IMR-90 (cell line): ENCODE data around the gene GABBR2. TPM values are rescaled to one million over a fixed set of nuclear protein-coding genes. Genes with fewer than 3 reads are reported as not detected.

Source experiments
- ATAC-seq: fragments of 200-7000 bp; cut with Tn5 transposase; 2 replicates; pipeline ENCODE4 v1.9.1; 2020; ENCODE audit warnings: low read depth, mild to moderate bottlenecking, moderate library complexity
- BruUV-seq: library from RNA; stranded (reverse); fragments of 400-500 nt; replicated peaks from 2 replicates; lab custom pipeline; 2021; lab: Mats Ljungman, UMichigan
- CTCF ChIA-PET: fragments of 300-600 bp; formaldehyde crosslinking; extraction: SDS; loops from one replicate; lab custom pipeline; 2021; ENCODE audit warnings: antibody characterized with exemption; lab: Yijun Ruan, JAX
- POLR2A ChIA-PET: fragments of 300-600 bp; sonication (Branson Sonifier 250); formaldehyde crosslinking; loops from one replicate; lab custom pipeline; 2022; ENCODE audit warnings: antibody characterized with exemption; ENCODE audit not compliant: unreplicated experiment; lab: Charles Lee
- DNase-seq: peaks from one replicate; pipeline ENCODE4 v3.0.0; 2013
- H2AFZ ChIP-seq: replicated peaks from 2 replicates; pipeline ENCODE3; 2013; ENCODE audit warnings: low read length, mild to moderate bottlenecking; ENCODE audit not compliant: poor library complexity
- H2AK5ac ChIP-seq: 2 replicates; pipeline ENCODE4 v1.6.1; 2013; ENCODE audit warnings: low read depth, low read length, inconsistent platforms
- H2AK9ac ChIP-seq: replicated peaks from 2 replicates; pipeline ENCODE3; 2013; ENCODE audit warnings: mild to moderate bottlenecking, low read depth, low read length, moderate library complexity; ENCODE audit not compliant: poor library complexity
- H2BK120ac ChIP-seq: 2 replicates; pipeline ENCODE4 v1.6.1; 2013; ENCODE audit warnings: low read depth, low read length, inconsistent platforms
- H2BK15ac ChIP-seq: 3 replicates; pipeline ENCODE4 v1.6.1; 2013; ENCODE audit warnings: low read depth, low read length, inconsistent platforms
- H2BK20ac ChIP-seq: 2 replicates; pipeline ENCODE4 v1.6.1; 2013; ENCODE audit warnings: low read depth, mild to moderate bottlenecking, inconsistent platforms, low read length, moderate library complexity
- H2BK5ac ChIP-seq: 2 replicates; pipeline ENCODE4 v1.6.1; 2013; ENCODE audit warnings: mild to moderate bottlenecking, low read depth, low read length, inconsistent platforms; ENCODE audit not compliant: poor library complexity, severe bottlenecking
- H3K14ac ChIP-seq: replicated peaks from 2 replicates; pipeline ENCODE4 v1.6.1; 2013; ENCODE audit warnings: low read depth, low read length, inconsistent platforms
- H3K18ac ChIP-seq: 2 replicates; pipeline ENCODE4 v1.6.1; 2013; ENCODE audit warnings: low read depth, low read length, control low read depth
- H3K23ac ChIP-seq: 2 replicates; pipeline ENCODE4 v1.6.1; 2013; ENCODE audit warnings: low read depth, low read length, inconsistent platforms
- H3K27ac ChIP-seq: 2 replicates; pipeline ENCODE4 v1.5.1; 2013; ENCODE audit warnings: mild to moderate bottlenecking, control low read depth, low read length; ENCODE audit not compliant: insufficient read depth
- H3K27me3 ChIP-seq: 2 replicates; pipeline ENCODE4 v1.6.1; 2013; ENCODE audit warnings: low read length; ENCODE audit not compliant: control insufficient read depth, insufficient read depth
- H3K36me3 ChIP-seq: 2 replicates; pipeline ENCODE4 v1.6.1; 2013; ENCODE audit warnings: low read length, mixed read lengths; ENCODE audit not compliant: control insufficient read depth, insufficient read depth
- H3K4ac ChIP-seq: 2 replicates; pipeline ENCODE4 v1.6.1; 2013; ENCODE audit warnings: low read depth, low read length, inconsistent platforms
- H3K4me1 ChIP-seq: 2 replicates; pipeline ENCODE4 v1.6.1; 2013; ENCODE audit warnings: low read length, mixed read lengths; ENCODE audit not compliant: control insufficient read depth, insufficient read depth
- H3K4me2 ChIP-seq: 2 replicates; pipeline ENCODE4 v1.6.1; 2013; ENCODE audit warnings: low read depth, mild to moderate bottlenecking, control low read depth, low read length, moderate library complexity
- H3K4me3 ChIP-seq: 2 replicates; pipeline ENCODE4 v1.5.1; 2013; ENCODE audit warnings: low read depth, mild to moderate bottlenecking, control low read depth, low read length, moderate library complexity; ENCODE audit not compliant: insufficient read depth
- H3K56ac ChIP-seq: 2 replicates; pipeline ENCODE4 v1.6.1; 2013; ENCODE audit warnings: low read length, inconsistent platforms; ENCODE audit not compliant: insufficient read depth; ENCODE audit errors: extremely low read depth
- H3K79me1 ChIP-seq, 2 experiments: 2 replicates each; pipeline ENCODE4 v1.6.1; 2013; ENCODE audit warnings: low read length in 2 of 2, inconsistent platforms in 1 of 2, low read depth in 1 of 2
- H3K9ac ChIP-seq: 2 replicates; pipeline ENCODE4 v1.6.1; 2013; ENCODE audit warnings: low read depth, low read length, control low read depth
- H3K9me1 ChIP-seq: 2 replicates; pipeline ENCODE4 v1.6.1; 2013; ENCODE audit warnings: low read length, inconsistent platforms; ENCODE audit not compliant: insufficient read depth
- H3K9me3 ChIP-seq: 2 replicates; pipeline ENCODE4 v1.6.1; 2013; ENCODE audit warnings: low read length; ENCODE audit not compliant: control insufficient read depth, insufficient read depth
- H4K20me1 ChIP-seq: 2 replicates; pipeline ENCODE4 v1.6.1; 2013; ENCODE audit warnings: low read length, inconsistent platforms; ENCODE audit not compliant: insufficient read depth
- H4K5ac ChIP-seq: 2 replicates; pipeline ENCODE4 v1.6.1; 2013; ENCODE audit warnings: mild to moderate bottlenecking, low read depth, low read length, control low read depth
- H4K8ac ChIP-seq, 2 experiments: 2 replicates each; pipeline ENCODE4 v1.6.1; 2013; ENCODE audit warnings: low read depth in 2 of 2, low read length in 2 of 2, control low read depth in 1 of 2, inconsistent platforms in 1 of 2
- H4K91ac ChIP-seq: 2 replicates; pipeline ENCODE4 v1.6.1; 2013; ENCODE audit warnings: low read depth, low read length, inconsistent platforms; ENCODE audit not compliant: insufficient read depth
- BHLHE40 ChIP-seq: fragments of 150-350 bp; IDR thresholded peaks from 2 replicates; pipeline ENCODE4 v1.6.1; 2016; ENCODE audit warnings: mild to moderate bottlenecking, low read depth, low read length
- CEBPB ChIP-seq: IDR thresholded peaks from 2 replicates; pipeline ENCODE4 v1.6.1; 2012; ENCODE audit warnings: low read depth, low read length, improper control_type of control experiment
- FOS ChIP-seq: fragments of 150-350 bp; IDR thresholded peaks from 2 replicates; pipeline ENCODE4 v1.6.1; 2016; ENCODE audit warnings: low read depth, low read length
- NFE2L2 ChIP-seq: fragments of 150-350 bp; IDR thresholded peaks from 2 replicates; pipeline ENCODE4 v1.6.1; 2016; ENCODE audit warnings: low read depth, mild to moderate bottlenecking, low read length
- WGBS, 2 experiments: methylation state at CpG; one replicate each; pipeline versions ENCODE4 v1.1.5 to v1.1.7; 2013; ENCODE audit warnings: missing lambda C conversion rate in 2 of 2; ENCODE audit not compliant: insufficient read length in 1 of 2; ENCODE audit errors: extremely low coverage in 2 of 2; 5-methylcytosine and 5-hydroxymethylcytosine counted together
- dilution Hi-C: fragments of 300-500 bp; cut with HindIII; formaldehyde crosslinking; loops from one replicate; pipeline ENCODE4 v1.14.3; 2018; ENCODE audit warnings: low sequenced_read_pairs; ENCODE audit not compliant: unreplicated experiment
- in situ Hi-C: fragments of 300-500 bp; cut with MboI; formaldehyde crosslinking; loops from 3 replicates; pipeline ENCODE4 v1.14.3; 2019; ENCODE audit warnings: low sequenced_read_pairs, inconsistent platforms, mixed read lengths
- intact Hi-C: fragments of 100-400 bp; cut with micrococcal nuclease; formaldehyde crosslinking; loops from 2 replicates; pipeline ENCODE4 v1.10.0; 2022
- polyA plus RNA-seq, 3 experiments: library from polyadenylated mRNA; depleted of rRNA; stranded (reverse); fragments of >200 nt; gene quantifications; 2 replicates each; pipeline ENCODE4 v1.2.3, GENCODE V29; 2012; ENCODE audit warnings: low replicate concordance in 1 of 3
- total RNA-seq: library from RNA; depleted of rRNA; stranded (reverse); fragments of >200 nt; gene quantifications from 2 replicates; pipeline ENCODE4 v1.2.3, GENCODE V29; 2012

The GABBR2 gene
- total and polyA plus RNA-seq, 2 of the 4 experiments (the other 2 are of a cell fraction) = 14.2 to 20.3 TPM

GRCh38 chr9:98625728-98626127 lies 83.0 kb downstream of the GABBR2 start:
- 80% methylated on average over 1 of the region's 5 CpGs; no CpG with 5 or more reads in 1 of the 2 experiments for WGBS, 2 experiments
- H3K18ac ChIP-seq = no peak overlapping the region
- H3K4me1 ChIP-seq = peaks cover 17% of the 10 kb centered on the region

More at GRCh38 chr9:98625728-98626127, 83.0 kb downstream of the GABBR2 start:
- Histone ChIP-seq H4K20me1 (no peaks in the 10 kb centered on the region), H3K9ac (no peak overlapping the region), H2AK5ac (peak overlapping the region; percentile 66), H2BK120ac (peak overlapping the region; percentile 26; the same call in 1 of the 2 replicates), H4K8ac (peak overlapping the region in 1 of 2 experiments; percentile 54; a peak in 1 of 4 replicates), H3K9me3 (no peaks in the 10 kb centered on the region), H3K27me3 (no peaks in the 10 kb centered on the region), H3K36me3 (no peaks in the 10 kb centered on the region), H3K4ac (no peak overlapping the region; the same call in 1 of the 2 replicates), H2AFZ (no peak overlapping the region), H3K79me1 (peaks cover 5 to 52% of the 10 kb centered on the region in 2 experiments; a peak in 3 of 4 replicates), H4K5ac (peak overlapping the region; percentile 19; the same call in 1 of the 2 replicates), H2BK15ac (peak overlapping the region; percentile 64; the same call in 2 of the 3 replicates), H2BK20ac (peak overlapping the region; percentile 26; the same call in 1 of the 2 replicates), H3K14ac (0 out of 2 replicates have a peak overlapping the region, but pooled peaks have one; percentile 8), H4K91ac (0 out of 2 replicates have a peak overlapping the region, but pooled peaks have one; percentile 9), H3K23ac (no peak overlapping the region), H2BK5ac (no peak overlapping the region), H3K9me1 (peaks cover 19% of the 10 kb centered on the region), H3K4me2 (no peak overlapping the region), H3K4me3 (no peak overlapping the region), H2AK9ac (peak overlapping the region; percentile 65), H3K56ac (no peak overlapping the region), H3K27ac (no peak overlapping the region)
- intact Hi-C loops = no loop called here
- no TSS peak for BruUV-seq
- ChIA-PET CTCF (no interaction called here), POLR2A (no interaction called here)
- ATAC-seq = no peak
- in situ Hi-C loops = no loop called here
- dilution Hi-C loops = no loop called here
- TF ChIP-seq NFE2L2 (no peak), CEBPB (no peak), BHLHE40 (no peak), FOS (no peak)
- no peak for DNase-seq
